MG63 (cell line): ENCODE measurements around the gene CHST9. TPM values are rescaled to one million over a fixed set of nuclear protein-coding genes. Genes with fewer than 3 reads are reported as not detected.
"Not testable (repeated sequence)": the region's sequence is repeated elsewhere in the genome, so short reads cannot be mapped to it uniquely, and the experiment has no call there.

Source experiments
- DNase-seq: peaks from one replicate; pipeline ENCODE4 v3.0.0-alpha.2; 2020
- H3K27me3 ChIP-seq: fragments of 250-450 bp; sonication (Bioruptor Pico); 2 replicates; pipeline ENCODE4 v1.5.1; 2020; ENCODE audit warnings: mild to moderate bottlenecking, moderate library complexity
- H3K36me3 ChIP-seq: fragments of 250-450 bp; sonication (Bioruptor Pico); 2 replicates; pipeline ENCODE4 v1.5.1; 2020; ENCODE audit warnings: mild to moderate bottlenecking, moderate library complexity
- H3K4me3 ChIP-seq: fragments of 250-450 bp; sonication (Bioruptor Pico); 2 replicates; pipeline ENCODE4 v1.5.1; 2020; ENCODE audit warnings: mild to moderate bottlenecking, moderate library complexity
- H3K9me3 ChIP-seq: fragments of 250-450 bp; sonication (Bioruptor Pico); 2 replicates; pipeline ENCODE4 v1.5.1; 2020; ENCODE audit warnings: mild to moderate bottlenecking, moderate library complexity
- total RNA-seq: library from RNA; depleted of rRNA; stranded (reverse); fragments of >200 nt; shearing (Covaris generic); gene quantifications from 2 replicates; pipeline ENCODE4 v1.2.3, GENCODE V29; 2014; ENCODE audit warnings: low replicate concordance

The CHST9 gene
- total RNA-seq, 1 experiment from 2014 or later, result not detected

DNA sequence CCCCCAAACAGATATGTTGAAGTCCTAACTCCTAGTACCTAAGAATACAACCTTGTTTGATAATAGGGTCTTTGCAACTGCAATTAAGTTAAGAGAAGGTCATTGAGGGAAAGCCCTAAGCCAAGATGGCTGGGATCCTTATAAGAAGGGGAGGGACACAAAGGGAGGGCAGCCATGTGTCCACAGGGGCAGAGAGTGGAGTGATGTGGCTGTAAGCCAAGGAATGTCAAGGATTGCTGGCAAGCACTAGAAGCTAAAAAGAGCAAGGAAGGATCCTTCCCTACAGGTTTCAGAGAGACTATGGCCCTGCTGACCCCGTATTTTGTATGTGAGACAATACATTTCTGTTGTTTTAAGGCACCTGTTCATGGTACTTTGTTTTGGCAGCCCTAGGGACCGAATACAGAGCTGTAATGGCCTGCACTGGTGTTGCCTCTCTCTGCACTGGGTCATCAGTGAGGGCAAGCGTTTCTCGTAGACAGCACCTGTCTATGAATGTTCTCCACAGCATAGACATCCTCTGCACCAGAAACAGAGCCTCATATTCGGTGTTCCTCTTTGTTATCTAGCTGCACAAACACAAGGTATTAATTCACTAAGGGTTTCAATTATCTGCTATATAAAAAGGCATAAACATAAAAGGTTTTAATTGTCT is 244.2 kb downstream of the CHST9 start:
- Histone ChIP-seq H3K27me3 (no peaks in the 10 kb centered on the region; the same call in 1 of the 2 replicates), H3K9me3 (no peaks in the 10 kb centered on the region), H3K36me3 (no peaks in the 10 kb centered on the region), H3K4me3 (no peak overlapping the region)
- no peak for DNase-seq

DNA sequence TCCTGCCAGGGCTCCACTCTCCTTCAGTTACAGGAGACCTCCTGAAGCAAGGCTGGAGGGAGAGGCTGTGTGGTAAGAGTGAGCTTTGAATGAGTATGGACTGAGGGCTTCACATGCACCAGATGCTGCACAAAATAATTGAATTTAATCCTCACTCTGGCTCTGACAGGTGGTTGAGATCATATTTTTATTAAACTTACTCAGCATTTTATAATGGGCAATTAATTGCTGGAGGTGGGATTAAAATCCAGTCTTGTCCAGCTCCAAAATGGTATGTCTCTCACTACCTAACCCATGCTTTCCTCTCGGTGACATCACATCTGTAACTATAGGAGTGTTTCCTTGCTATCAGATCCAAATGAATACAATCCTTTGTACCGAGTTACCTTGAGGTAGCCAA is 253.4 kb downstream of the CHST9 start:
- Histone ChIP-seq H3K9me3 (no peaks in the 10 kb centered on the region), H3K36me3 (no peaks in the 10 kb centered on the region), H3K27me3 (peaks cover 5% of the 10 kb centered on the region), H3K4me3 (no peak overlapping the region)
- no peak for DNase-seq

DNA sequence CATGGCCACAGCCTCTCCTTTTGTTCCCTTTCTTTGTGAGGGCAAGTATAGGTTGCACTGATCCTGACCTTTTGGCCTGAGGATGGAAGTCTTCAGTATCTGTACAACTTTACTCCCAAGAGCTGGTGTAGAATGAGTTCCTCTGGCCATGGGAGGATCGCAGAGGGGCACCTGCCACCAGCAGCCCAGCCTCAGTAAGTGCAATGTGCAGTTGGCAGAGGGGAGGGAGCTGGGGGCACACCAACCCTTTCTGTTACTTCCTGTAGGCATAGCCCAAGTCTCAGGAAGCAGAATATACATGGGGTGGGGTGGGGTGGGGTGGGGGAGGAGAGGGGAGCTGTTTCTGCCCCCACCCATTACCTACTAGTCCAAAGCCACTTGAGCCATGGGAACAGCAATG is 254.5 kb downstream of the CHST9 start:
- H3K36me3 ChIP-seq, result no peaks in the 10 kb centered on the region
- H3K9me3 ChIP-seq, result no peaks in the 10 kb centered on the region
- H3K27me3 ChIP-seq, result peaks cover 5% of the 10 kb centered on the region
- H3K4me3 ChIP-seq, result no peak overlapping the region
- no peak for DNase-seq

DNA sequence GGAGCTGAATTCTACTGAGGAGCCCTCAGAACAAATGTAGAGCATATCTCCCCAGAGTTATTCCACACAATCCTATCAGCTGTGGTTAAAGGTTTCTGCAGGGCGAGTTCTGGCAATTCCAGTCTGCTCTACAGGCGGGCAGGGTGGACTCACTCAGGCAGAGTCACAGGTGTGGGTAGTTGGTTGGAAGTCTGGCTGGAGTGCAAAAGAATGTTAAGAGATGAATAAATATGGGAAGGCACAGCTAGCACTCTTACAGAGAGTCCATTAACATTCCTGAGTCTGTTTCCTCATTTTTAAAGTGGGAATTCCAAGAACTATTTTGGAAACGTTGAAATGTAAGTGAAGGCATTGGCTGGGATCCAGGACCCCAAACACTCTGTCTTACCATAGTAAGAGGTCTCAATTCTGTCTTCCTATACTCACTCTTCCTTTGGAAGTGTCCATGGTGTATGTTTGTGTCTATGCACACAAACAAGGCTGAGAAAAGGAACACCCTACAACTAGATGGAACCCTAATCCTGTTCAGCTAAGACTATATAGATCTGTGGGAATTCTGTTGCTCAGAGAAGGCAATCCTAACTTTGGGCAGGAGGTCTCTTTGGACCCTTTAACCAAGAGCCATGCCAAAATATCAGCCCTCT is 256.3 kb downstream of the CHST9 start:
- Histone ChIP-seq H3K4me3 (no peak overlapping the region), H3K36me3 (no peaks in the 10 kb centered on the region)

DNA sequence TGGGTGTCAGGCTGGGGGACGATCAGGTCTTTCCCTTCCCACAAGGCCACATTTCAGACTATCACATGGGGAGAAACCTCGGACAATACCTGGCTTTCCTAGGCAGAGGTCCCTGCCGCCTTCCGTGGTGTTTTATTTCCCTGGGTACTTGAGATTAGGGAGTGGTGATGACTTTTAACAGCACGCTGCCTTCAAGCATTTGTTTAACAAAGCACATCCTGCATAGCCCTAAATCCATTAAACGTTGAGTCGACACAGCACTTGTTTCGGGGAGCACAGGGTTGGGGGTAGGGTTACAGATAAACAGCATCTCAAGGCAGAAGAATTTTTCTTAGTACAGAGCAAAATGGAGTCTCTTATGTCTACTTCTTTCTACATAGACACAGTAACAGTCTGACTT is 257.3 kb downstream of the CHST9 start:
- not testable (repeated sequence) for H3K9me3 ChIP-seq, DNase-seq, H3K27me3 ChIP-seq, H3K4me3 ChIP-seq, H3K36me3 ChIP-seq

More for the DNA sequence above, 256.3 kb downstream of the CHST9 start:
- no peak for DNase-seq
- Histone ChIP-seq H3K9me3 (no peaks in the 10 kb centered on the region), H3K27me3 (no peaks in the 10 kb centered on the region)

DNA sequence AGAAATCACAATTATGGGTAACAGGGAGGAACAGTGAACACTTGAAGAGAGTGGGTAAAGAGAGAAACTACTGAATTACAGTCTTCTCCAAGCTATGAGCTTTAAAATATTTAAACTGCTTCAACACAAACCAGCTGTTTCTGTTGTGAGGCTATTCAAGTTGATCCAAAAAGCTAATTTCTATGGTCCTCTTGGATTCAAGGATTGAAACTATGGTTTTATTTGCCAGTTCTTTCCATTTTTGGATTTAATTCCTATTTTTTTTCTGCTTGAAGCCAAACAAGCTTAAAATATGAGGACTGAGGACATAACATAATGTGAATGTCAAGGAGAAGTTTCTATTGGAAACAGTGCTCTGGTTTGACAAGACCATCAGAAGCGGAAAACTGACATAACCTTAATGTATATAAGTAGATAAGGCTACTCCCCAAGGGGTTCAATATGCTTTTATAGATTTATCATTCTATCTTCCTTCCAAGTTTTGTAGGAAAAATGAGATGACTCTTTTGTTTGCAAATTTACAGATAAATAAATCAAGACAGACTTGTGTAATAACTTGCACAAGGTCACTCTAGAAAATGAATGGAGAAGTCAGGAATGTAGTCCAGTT is 258.9 kb downstream of the CHST9 start:
- no peak for DNase-seq
- Histone ChIP-seq H3K36me3 (no peaks in the 10 kb centered on the region), H3K9me3 (no peaks in the 10 kb centered on the region)

DNA sequence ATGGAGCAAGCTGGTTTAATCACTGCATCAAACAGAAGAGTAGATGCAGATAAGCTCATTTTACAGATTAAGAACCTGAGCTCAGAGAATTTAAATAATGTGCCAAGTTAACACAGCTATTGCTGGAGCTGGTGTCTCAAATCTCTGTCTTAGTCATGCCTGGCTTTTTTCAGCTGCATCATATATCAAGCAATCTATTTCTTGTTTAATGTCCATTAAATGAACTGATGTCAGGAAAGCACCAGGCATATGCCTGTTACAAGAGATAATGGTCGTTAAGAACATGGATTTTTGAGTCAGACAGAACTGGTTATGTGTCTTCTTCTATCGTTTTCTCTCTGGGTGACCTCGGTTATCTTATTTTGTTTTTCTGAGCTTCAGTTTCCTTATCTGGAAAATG is 259.8 kb downstream of the CHST9 start:
- no peaks in the 10 kb centered on the region for H3K9me3 ChIP-seq
- H3K27me3 ChIP-seq, result no peaks in the 10 kb centered on the region
- H3K4me3 ChIP-seq, result no peak overlapping the region
- no peak for DNase-seq
- H3K36me3 ChIP-seq, result no peaks in the 10 kb centered on the region

More for the DNA sequence above, 258.9 kb downstream of the CHST9 start:
- H3K4me3 ChIP-seq, result no peak overlapping the region
- H3K27me3 ChIP-seq, result no peaks in the 10 kb centered on the region

DNA sequence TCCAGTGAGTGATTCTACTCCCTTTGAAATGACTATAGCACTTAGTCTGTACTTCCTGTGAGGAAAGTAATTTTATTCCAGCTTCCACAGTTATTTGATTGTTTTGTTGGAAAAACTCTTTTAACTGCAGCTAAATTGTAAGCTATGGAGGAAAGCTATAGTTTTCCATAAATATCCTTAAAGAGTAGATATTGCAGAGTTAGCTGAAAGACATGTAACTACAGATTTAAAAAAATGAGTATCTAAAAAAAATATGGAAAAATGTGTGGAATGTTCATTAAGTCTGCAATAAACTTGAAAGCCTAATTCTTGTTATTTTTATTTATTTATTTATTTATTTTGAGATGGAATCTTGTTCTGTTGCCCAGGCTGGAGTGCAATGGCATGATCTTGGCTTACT is 262.8 kb downstream of the CHST9 start:
- no peaks in the 10 kb centered on the region for H3K9me3 ChIP-seq
- DNase-seq, result no peak
- H3K4me3 ChIP-seq, result no peak overlapping the region
- no peaks in the 10 kb centered on the region for H3K36me3 ChIP-seq
- H3K27me3 ChIP-seq, result no peaks in the 10 kb centered on the region

DNA sequence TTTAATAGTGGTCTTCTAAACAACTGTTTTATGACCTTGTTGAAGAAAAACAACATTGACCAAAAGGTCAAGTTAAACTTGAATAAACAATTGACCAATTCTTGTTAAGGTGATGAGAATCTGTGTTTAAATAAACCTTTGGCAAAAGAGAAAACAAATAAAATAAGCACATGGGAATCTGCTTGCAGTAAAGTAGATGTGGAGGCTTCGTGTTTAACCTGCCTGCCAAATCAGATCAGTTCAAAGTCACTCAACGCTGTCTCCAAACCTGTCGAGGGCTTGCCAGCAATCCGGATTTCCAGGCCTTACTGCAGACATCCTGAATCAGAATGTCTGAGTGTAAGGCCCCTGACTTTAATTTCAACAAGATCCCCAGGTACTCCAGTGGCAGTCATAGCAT is 264.5 kb downstream of the CHST9 start:
- Histone ChIP-seq H3K27me3 (peaks cover 4% of the 10 kb centered on the region; the same call in 1 of the 2 replicates), H3K4me3 (no peak overlapping the region), H3K36me3 (no peaks in the 10 kb centered on the region), H3K9me3 (no peaks in the 10 kb centered on the region)
- no peak for DNase-seq

DNA sequence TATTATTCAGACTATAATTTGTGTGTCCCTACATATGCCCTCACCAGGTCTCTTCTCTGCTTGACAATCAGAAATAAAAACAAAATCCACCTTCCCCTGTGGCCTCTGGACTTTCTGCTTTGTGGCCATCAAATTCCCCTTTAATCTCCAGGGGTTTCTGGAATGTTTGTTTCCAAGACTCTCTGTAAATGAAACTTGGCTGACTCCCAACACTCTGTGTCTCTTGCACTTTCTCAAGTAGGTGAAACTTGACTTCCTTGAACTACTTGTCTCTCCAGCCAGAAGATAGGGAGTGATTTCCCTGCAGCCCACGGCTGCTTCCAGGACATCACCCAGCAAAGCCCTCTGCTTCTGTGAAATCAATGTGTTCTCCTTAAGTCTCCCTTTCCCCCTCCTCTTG is 265.5 kb downstream of the CHST9 start:
- Histone ChIP-seq H3K9me3 (no peaks in the 10 kb centered on the region), H3K4me3 (no peak overlapping the region), H3K27me3 (peaks cover 7% of the 10 kb centered on the region; the same call in 1 of the 2 replicates), H3K36me3 (no peaks in the 10 kb centered on the region)
- DNase-seq, result no peak

DNA sequence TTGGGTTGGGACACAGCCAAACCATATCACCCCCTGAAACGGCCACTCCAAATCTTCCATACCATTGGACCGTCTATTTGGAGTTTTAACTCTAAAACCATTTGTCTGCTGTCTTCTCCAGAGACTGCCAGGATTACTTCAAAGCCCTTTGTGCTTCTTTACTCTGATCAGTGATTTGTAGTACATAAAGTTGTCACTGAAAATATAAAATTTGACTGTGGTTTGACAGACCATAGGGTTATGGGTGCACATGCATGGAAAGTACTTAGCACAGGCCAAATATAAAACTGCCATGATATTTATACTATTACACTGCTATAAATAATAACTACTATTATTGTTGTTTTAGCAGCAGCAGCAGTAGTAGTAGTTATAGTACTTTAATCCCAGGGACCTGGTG is 265.9 kb downstream of the CHST9 start:
- DNase-seq, result no peak

DNA sequence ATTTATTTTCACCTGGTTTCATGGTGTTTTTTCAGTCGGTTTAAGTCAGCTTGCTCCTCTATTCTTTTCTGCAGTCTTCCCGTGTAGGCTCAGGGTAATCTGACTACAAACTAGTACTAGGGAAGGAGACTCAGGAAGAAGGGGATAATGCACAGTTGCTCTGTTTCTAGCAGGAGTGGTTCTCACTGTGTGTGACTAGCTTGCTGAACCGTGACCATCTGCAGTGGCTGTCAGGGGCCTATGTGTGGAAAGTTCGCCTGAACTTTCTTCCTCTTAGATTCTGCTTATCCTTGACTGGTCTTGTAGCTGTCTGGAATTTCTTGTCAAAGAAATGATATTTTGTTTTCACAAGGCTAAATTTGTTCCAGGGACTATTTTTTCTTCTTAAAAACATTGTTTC is 273.3 kb downstream of the CHST9 start:
- no peaks in the 10 kb centered on the region for H3K36me3 ChIP-seq
- H3K27me3 ChIP-seq, result peaks cover 7% of the 10 kb centered on the region; the same call in 1 of the 2 replicates
- H3K4me3 ChIP-seq, result no peak overlapping the region
- no peaks in the 10 kb centered on the region for H3K9me3 ChIP-seq
- no peak for DNase-seq

More for the DNA sequence above, 265.9 kb downstream of the CHST9 start:
- peaks cover 7% of the 10 kb centered on the region; the same call in 1 of the 2 replicates for H3K27me3 ChIP-seq
- H3K4me3 ChIP-seq, result no peak overlapping the region
- no peaks in the 10 kb centered on the region for H3K36me3 ChIP-seq
- H3K9me3 ChIP-seq, result no peaks in the 10 kb centered on the region

DNA sequence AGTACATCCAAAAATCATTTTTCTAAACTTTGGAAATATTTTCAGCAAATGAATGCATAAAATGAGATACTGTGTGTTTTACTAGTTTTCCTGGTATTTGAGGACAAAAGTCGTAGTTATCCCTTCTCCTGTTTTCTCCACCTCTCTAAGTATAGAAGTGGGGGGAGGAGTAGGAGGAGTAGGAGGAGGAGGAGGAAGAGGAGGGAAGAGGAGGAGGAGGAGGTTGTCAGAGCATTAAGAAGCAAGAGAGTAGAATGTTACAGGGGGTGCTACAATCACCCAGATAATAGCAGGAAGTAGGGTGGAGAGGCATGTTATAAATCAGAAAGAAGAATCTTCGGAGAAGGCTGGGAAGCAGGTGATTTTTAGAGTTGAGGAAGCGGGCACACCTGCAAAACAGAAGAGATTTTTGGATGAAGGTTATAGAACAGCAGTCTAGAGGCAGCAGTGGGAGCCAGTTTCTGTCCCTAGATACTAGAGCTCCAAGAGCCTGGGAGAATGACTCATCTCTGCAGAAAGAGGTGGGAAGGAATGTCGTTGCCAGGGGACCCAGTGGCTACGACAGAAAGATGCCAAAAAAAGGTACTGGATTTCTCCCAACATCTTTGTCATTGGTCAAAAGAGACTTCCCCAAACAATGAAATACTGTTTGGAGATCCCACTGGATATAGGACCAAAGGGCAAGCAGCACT is 275.4 kb downstream of the CHST9 start:
- DNase-seq, result no peak
- Histone ChIP-seq H3K36me3 (no peaks in the 10 kb centered on the region), H3K27me3 (no peaks in the 10 kb centered on the region), H3K9me3 (no peaks in the 10 kb centered on the region), H3K4me3 (no peak overlapping the region)

DNA sequence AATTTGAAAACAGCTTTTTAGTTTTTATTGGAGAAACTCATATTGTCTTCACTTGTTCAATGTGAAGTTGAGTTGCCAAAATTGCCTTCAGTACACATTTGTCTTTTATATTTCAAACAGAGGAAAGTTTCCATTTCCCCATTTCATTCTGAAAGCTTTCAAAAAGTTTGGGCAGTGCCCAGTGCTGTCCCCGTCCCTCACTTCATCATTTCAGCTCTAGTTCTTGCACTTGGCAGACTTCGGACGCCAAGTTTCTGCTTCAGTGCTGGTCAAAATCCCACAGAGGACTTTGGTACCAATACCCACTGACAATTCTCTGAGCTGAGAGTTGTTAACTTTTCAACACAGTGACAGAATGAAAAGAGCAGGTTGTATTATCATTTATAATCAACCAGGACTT is 276.2 kb downstream of the CHST9 start:
- DNase-seq, result no peak
- Histone ChIP-seq H3K27me3 (no peaks in the 10 kb centered on the region), H3K4me3 (no peak overlapping the region), H3K36me3 (no peaks in the 10 kb centered on the region), H3K9me3 (no peaks in the 10 kb centered on the region)

DNA sequence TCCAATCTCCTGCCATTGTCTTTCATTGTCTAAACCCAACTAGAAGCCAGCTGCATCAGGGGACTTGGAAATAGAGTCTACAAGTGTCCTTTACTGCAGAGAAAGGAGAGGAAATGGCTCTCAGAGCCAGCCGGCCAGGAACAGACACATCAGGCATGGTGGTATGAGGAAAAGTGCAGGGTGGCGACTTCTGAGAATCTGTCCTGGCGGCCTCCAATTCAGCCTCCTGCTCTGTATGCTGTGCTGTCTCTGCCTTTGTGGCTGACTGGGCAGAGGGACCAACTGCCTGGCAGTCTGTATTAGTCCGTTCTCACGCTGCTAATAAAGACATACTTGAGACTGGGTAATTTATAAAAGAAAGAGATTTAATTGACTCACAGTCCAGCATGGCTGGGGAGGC is 282.8 kb downstream of the CHST9 start:
- DNase-seq, result no peak
- H3K4me3 ChIP-seq, result no peak overlapping the region
- no peaks in the 10 kb centered on the region for H3K27me3 ChIP-seq
- no peaks in the 10 kb centered on the region for H3K36me3 ChIP-seq
- H3K9me3 ChIP-seq, result no peaks in the 10 kb centered on the region

DNA sequence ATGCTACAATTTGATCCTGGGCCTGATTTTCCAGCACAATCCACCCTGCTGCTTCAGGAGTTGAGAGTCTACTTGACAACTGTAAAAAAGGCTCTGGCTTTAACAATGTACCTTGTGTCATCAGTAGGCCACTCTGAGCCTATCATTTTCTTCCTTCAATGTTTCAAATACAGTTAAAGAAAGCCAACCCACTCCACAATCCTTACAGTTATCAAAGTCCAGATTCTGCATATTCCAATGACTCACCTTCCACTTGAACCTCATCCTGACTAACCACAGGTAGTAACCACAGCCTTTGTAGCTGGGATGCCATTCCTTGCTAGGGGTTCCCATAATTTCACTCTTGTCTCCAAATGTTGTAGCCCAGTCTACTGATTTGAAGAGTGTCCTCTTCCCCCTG is 284.1 kb downstream of the CHST9 start:
- Histone ChIP-seq H3K36me3 (no peaks in the 10 kb centered on the region), H3K27me3 (no peaks in the 10 kb centered on the region), H3K4me3 (no peak overlapping the region), H3K9me3 (no peaks in the 10 kb centered on the region)
- DNase-seq, result no peak

DNA sequence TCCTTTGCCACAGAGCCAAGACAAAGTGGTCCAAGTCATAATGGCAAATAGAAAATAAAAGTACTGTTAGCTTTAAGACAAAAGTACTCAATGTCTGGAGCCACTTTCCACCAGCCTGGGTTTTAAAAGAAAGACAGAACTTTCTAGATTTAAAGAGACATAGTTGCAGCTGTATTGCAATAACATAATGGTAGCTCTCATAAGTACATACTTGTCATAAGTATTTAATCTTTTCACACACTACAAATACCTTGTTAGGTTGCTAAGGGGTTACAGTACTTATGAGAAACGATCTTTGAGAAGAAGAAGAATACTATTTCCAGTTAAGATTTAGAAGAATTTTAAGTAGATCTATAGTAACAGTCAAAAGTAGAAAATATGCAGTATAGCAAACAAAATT is 290.7 kb downstream of the CHST9 start:
- Histone ChIP-seq H3K27me3 (no peaks in the 10 kb centered on the region), H3K4me3 (no peak overlapping the region), H3K9me3 (no peaks in the 10 kb centered on the region), H3K36me3 (no peaks in the 10 kb centered on the region)
- no peak for DNase-seq
